GM21423 (cell line): ENCODE results near the gene ARHGAP25.

ENCODE experiments used
- ATAC-seq: cut with Tn5 transposase; IDR thresholded peaks from one replicate; pipeline ENCODE4 v1.9.1; 2021; ENCODE audit warnings: mild to moderate bottlenecking, moderate library complexity; ENCODE audit not compliant: unreplicated experiment

Gene ARHGAP25

DNA sequence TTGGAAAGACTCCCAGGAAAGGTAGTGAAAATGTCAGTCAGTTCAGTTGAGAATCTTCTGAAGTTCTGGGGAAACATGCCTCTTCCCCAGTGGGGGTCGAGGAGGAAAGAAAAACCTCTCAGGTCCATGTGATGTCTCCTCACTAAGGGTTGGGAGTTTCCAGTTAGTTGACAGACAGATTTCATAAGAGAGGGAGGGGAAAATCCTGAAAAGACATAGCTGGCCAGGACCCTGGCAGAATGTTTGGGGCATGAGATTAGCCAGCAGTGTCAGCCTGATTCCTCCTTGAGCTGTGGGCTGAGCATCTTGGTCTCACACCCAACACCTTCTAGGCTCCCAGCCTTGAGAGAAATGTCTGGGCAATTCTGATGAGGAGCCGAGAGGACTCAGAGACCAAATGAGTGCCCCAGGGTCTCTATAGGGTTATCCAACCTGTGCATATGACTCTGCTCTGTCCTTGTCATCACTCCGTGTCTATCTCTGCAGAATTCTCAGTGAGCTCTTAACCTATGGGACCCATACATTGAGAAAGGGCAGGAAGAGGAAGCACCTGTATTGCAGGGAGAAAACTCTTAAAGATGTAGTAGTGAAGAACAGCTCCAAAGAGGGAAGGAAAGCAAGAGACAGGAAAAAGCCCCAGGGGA lies 122.7 kb downstream of the ARHGAP25 start:
- ATAC-seq = no peak

DNA sequence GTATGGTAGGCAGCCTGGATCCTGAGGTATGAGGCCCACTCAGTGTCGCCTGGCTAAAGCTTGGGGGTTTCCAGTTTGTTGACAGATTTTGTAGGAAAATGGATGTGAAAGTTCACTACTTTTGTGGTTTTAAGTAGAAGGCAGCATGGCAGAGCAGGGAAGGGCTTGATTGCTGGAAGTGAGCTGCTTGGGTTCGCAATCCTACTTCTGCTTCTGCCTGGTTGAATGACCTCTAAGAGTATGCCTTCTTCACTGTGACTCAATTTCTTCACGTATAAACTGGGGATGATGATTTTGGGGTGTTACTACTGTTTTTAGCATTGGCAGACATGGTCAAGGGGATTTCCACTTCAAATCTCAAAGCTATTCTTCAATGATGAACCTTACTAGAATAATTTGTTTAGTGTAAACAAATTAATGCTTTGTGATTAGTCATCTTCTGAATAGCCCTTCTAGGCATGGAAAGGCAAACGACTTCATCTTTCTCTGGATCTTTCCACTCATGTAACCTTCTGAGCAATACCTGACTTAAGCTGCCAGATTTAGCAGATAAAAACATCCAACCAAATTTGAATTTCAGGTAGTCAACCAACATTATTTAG lies 123.3 kb downstream of the ARHGAP25 start:
- no peak for ATAC-seq

GRCh38 chr2:68860111-68860510 lies 125.5 kb downstream of the ARHGAP25 start:
- no peak for ATAC-seq

DNA sequence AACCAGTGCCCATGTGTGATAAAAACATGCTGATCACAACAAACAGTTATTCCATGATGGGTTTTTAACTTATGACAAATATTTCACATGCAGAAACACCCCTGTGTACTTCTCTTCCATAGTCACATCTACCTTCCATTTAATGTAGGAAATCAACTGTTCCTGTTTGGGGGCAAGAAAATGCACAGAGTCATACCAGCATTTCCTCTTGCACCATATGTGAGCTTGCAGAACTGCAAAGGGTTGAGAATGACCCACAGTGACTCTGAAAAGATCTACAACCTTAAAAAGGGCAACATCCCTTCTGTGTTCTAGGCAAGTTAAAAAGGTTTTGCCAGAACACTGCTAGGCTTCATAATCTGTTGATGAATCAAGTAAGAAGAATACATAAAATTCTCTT lies 126.7 kb downstream of the ARHGAP25 start:
- no peak for ATAC-seq

- ATAC-seq = no peak
These were observed 128.3 kb downstream of the ARHGAP25 start for GRCh38 chr2:68862889-68863288.

GRCh38 chr2:68863996-68864395 lies 129.4 kb downstream of the ARHGAP25 start:
- ATAC-seq = no peak

DNA sequence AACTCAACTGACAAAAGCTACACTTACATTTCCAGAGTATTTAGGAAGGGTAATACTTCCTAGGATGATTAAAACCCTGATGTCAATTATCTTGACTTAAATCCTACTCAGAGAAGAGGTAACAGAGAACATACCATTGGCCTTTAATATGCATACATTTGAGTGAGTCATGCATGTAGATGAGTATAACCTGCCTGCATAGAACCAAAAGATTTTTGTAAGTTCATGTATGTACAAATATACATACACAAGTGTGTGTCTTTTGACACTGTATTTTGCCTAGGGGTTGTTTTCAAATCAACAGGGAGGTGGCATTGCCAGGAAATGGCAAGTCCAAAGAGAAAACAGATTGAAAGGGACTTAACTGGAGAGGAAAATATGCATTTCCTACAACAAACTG lies 130.5 kb downstream of the ARHGAP25 start:
- ATAC-seq = no peak

DNA sequence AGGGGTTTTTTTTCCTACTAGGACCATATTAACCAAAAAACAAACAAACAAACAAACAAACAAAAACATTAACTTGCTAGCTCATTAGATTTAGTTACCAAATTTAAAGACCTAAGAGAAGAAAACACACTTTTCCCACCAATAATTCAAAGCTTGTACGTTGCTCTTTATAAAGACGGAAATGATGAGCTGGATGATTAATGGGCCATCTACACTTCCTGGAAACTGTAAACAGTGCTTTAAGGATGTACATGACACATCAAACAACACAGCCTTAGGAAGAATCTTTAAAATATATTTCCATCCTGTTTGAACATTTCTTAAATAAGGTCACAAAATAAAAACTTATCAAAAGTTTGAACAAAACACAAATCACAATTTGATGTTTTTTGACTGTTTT lies 135.6 kb downstream of the ARHGAP25 start:
- ATAC-seq = no peak

DNA sequence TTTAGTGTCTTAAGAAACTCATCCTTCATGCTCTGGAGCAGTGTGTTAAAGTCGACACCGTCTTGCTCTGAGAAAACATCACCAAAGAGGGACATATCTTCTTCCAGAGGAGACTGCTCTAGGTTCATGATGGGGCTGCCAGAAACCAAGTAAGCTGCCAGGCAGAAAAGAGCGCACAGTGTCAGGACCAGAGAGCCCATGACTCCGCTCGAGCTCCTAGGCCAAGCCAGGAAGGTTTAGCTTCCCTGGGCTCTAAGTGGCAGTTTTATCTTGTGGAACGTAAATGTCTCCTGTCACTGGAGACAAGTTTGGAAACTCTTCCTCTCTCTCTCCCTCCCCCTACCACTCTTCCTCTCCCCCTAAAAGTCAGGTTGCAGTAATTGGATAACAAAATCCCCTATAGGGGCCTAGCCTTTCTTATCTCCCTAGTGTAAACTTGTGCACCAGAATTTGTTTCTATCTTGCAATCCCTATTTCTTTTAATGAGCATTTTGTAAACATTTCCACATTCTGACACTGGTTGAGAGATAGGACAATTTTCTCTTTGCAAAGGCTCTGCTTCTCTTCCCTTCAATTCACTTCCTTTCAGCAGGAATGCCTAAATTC lies 136.7 kb downstream of the ARHGAP25 start, which contains the start of gene BMP10:
TSS of gene BMP10 (minus strand) at position 239 of the 606 bp plus-strand sequence. CDS start at position 200, 39 bp downstream.
- ATAC-seq = no peak
